ENCODE results near the gene KCNH6. TPM values are rescaled to one million over a fixed set of nuclear protein-coding genes. Genes with fewer than 3 reads are reported as not detected.
A peak's percentile ranks its signal among the peaks of the same experiment; 100 is the strongest.

Gene KCNH6
- polyA plus RNA-seq, 1 experiment, result 0.10 TPM

- H3K27me3 ChIP-seq (ENCODE audit: control insufficient read depth, insufficient read depth, low read length), result no peaks in the 10 kb centered on the region; the same call in none of the 2 replicates
- CTCF ChIA-PET, result interaction anchor here (0.8 to 1.0 kb wide), 2 partner anchors 10 to 15 kb away, joined by 3 read pairs; no protein-coding TSS in a partner anchor
- no peak for TF ChIP-seq CTCF (IDR thresholded peaks at IDR 0.05; ENCODE audit: insufficient read depth, low read depth, low read length)
- no peaks in the 10 kb centered on the region for H3K36me3 ChIP-seq (ENCODE audit: control insufficient read depth, insufficient read depth, low read length)
- H3K4me3 ChIP-seq (ENCODE audit: low read depth, low read length), result peak overlapping the region; percentile 42
- no peak for DNase-seq (ENCODE audit: low read depth)
- POLR2A ChIA-PET, result no interaction called here
Observed at GRCh38 chr17:63476459-63476853, 46.7 kb upstream of the KCNH6 start.

- no peak for TF ChIP-seq CTCF (IDR thresholded peaks at IDR 0.05; ENCODE audit: insufficient read depth, low read depth, low read length)
- POLR2A ChIA-PET, result no interaction called here
- no peak for DNase-seq (ENCODE audit: low read depth)
- no peaks in the 10 kb centered on the region; the same call in none of the 2 replicates for H3K27me3 ChIP-seq (ENCODE audit: control insufficient read depth, insufficient read depth, low read length)
- peak within 1 kb of the TSS; percentile 42 for H3K4me3 ChIP-seq (ENCODE audit: low read depth, low read length)
- CTCF ChIA-PET, result interaction anchor here (0.8 to 7.2 kb wide), 3 partner anchors 10 to 51 kb away, joined by 3 to 135 read pairs (median 11); no protein-coding TSS in a partner anchor
- no peaks in the 10 kb centered on the region for H3K36me3 ChIP-seq (ENCODE audit: control insufficient read depth, insufficient read depth, low read length)
Observed at GRCh38 chr17:63476854-63477479, 46.2 kb upstream of the KCNH6 start, which contains the start of gene ACE. TSS of gene ACE (plus strand) at chr17:63477061. CDS start at chr17:63477095, 34 bp downstream.

- Histone ChIP-seq H3K36me3 (ENCODE audit: control insufficient read depth, insufficient read depth, low read length) (no peaks in the 10 kb centered on the region), H3K4me3 (ENCODE audit: low read depth, low read length) (peak overlapping the region; percentile 42), H3K27me3 (ENCODE audit: control insufficient read depth, insufficient read depth, low read length) (no peaks in the 10 kb centered on the region; the same call in none of the 2 replicates)
- no peak for DNase-seq (ENCODE audit: low read depth)
- TF ChIP-seq CTCF (IDR thresholded peaks at IDR 0.05; ENCODE audit: insufficient read depth, low read depth, low read length), result no peak
- ChIA-PET CTCF (interaction anchor here (0.5 to 7.2 kb wide), 20 partner anchors 9 to 840 kb away, joined by 3 to 135 read pairs (median 6); partner anchors contain the start of gene CYB561), POLR2A (no interaction called here)
Observed at GRCh38 chr17:63477480-63478440, 45.4 kb upstream of the KCNH6 start.

GRCh38 chr17:63478814-63479494, 44.2 kb upstream of the KCNH6 start:
- peak; percentile 63 for DNase-seq (ENCODE audit: low read depth)
- Histone ChIP-seq H3K4me3 (ENCODE audit: low read depth, low read length) (no peak overlapping the region), H3K36me3 (ENCODE audit: control insufficient read depth, insufficient read depth, low read length) (no peaks in the 10 kb centered on the region), H3K27me3 (ENCODE audit: control insufficient read depth, insufficient read depth, low read length) (no peaks in the 10 kb centered on the region; the same call in none of the 2 replicates)
- POLR2A ChIA-PET, result interaction anchor here (0.6 kb wide), 1 partner anchor 53 kb away, joined by 3 read pairs; no protein-coding TSS in a partner anchor
- CTCF ChIA-PET, result interaction anchor here (0.6 to 7.2 kb wide), 28 partner anchors 9 to 924 kb away, joined by 3 to 135 read pairs (median 5); partner anchors contain the start of genes CYB561 and DCAF7
- peak; percentile 97 for TF ChIP-seq CTCF (IDR thresholded peaks at IDR 0.05; ENCODE audit: insufficient read depth, low read depth, low read length)
